GM12872 (cell line): ENCODE data around the gene PRSS12.

ENCODE experiments used
- TF ChIP-seq, protein P1 (sequence below): IDR thresholded peaks from 3 replicates; pipeline ENCODE4 v1.5.1; 2011; ENCODE audit warnings: low read depth, mild to moderate bottlenecking, low read length, moderate library complexity; ENCODE audit not compliant: insufficient read depth

PRSS12 gene

DNA sequence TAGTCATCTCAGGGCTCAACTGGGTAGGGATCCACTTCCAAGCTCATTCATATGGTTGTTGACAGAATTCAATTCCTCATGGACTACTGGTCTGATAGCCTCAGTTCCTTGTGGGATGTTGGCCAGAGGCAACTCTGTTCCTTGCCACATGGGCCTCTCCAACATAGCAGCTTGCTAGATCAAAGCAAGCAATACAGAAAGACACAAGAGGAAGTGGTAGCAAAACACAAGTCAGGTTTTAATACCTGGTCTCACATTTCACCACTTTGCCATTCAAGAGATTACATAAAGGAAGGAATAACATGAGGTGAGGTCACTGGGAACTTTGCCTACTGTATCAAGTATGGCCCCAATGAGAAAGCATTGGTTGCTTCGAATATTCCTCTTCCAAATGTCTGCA lies 79.2 kb downstream of the PRSS12 start:
- TF ChIP-seq, protein P1, sequence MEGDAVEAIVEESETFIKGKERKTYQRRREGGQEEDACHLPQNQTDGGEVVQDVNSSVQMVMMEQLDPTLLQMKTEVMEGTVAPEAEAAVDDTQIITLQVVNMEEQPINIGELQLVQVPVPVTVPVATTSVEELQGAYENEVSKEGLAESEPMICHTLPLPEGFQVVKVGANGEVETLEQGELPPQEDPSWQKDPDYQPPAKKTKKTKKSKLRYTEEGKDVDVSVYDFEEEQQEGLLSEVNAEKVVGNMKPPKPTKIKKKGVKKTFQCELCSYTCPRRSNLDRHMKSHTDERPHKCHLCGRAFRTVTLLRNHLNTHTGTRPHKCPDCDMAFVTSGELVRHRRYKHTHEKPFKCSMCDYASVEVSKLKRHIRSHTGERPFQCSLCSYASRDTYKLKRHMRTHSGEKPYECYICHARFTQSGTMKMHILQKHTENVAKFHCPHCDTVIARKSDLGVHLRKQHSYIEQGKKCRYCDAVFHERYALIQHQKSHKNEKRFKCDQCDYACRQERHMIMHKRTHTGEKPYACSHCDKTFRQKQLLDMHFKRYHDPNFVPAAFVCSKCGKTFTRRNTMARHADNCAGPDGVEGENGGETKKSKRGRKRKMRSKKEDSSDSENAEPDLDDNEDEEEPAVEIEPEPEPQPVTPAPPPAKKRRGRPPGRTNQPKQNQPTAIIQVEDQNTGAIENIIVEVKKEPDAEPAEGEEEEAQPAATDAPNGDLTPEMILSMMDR = no peak

DNA sequence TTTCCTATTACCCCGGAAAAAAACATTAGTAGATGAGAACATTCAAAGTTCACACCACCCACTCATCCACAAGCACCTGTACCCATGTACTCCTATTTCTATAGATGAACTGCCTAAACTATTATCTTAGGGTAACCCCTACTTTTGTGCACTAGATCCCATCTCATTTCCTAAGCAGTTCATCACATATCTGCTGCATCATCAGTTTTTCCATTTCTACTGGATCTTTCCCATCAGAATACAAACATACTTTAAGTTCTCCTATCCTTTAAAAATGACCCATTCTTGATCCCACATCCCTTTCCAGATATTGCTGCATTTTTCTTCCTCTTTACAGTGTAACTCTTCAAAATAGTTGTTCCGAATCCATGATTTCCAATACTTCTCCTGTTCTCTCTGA lies 81.0 kb downstream of the PRSS12 start:
- TF ChIP-seq, protein P1 = no peak

DNA sequence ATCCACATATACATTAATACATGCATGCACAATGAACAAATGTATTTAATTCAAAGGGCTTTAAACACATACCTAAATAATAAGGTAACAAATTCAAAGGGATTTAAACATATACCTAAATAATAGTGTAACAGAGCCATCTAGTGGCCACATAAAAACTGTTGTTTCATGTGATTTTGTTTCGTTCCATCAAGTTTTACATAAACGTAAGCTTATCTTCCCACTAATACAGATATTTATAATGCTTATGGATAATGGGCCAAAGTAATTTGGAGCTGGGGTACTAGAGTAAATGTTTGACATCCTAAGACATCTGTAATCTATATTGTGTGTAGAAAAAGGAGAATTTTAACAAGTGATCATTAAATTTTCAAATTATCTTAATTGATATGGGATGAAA lies 82.3 kb downstream of the PRSS12 start:
- TF ChIP-seq, protein P1 = peak; percentile 35; the same call in 1 of the 3 replicates

DNA sequence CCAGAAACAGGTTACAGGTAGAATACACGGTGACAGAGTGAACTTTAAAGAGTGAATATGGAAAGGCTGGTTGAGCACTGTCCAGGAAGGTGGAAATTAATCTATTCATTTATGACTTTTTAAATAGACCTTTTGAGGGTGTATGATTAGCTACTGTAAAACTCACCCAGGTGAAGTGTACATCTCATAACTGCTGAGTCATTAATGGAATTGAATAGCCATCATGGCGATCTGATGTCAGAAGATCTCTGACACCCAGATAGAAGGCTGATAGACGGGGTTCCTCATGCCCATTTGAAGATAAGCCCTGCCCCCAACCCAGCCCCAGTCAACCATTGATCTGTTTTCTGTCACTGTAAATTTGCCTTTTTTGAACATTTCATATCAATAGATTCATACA lies 84.0 kb downstream of the PRSS12 start:
- TF ChIP-seq, protein P1 = no peak

DNA sequence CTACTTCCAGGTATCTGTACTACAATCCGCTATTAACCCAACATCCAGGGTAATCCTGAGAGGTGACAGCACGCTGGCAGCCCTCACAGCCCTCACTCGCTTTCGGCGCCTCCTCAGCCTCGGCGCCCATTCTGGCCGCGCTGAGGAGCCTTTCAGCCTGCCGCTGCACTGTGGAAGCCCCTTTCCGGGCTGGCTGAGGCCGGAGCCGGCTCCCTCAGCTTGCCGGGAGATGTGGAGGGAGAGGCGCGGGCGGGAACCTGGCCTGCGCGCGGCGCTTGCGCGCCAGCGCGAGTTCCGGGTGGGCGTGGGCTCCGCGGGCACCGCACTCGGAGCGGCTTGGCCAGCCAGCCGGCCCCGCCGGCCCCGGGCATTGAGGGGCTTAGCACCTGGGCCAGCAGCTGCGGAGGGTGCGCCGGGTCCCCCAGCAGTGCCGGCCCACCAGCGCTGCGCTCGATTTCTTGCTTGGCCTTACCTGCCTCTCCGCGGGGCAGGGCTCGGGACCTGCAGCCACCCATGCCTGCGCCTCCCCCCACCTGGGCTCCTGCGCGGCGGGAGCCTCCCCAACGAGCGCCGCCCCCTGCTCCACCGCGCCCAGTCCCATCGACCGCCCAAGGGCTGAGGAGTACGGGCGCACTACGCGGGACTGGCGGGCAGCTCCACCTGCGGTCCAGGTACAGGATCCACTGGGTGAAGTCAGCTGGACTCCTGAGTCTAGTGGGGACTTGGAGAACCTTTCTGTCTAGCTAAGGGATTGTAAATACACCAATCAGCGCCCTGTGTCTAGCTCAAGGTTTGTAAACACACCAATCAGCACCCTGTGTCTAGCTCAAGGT lies 87.3 kb downstream of the PRSS12 start:
- TF ChIP-seq, protein P1 = no peak

DNA sequence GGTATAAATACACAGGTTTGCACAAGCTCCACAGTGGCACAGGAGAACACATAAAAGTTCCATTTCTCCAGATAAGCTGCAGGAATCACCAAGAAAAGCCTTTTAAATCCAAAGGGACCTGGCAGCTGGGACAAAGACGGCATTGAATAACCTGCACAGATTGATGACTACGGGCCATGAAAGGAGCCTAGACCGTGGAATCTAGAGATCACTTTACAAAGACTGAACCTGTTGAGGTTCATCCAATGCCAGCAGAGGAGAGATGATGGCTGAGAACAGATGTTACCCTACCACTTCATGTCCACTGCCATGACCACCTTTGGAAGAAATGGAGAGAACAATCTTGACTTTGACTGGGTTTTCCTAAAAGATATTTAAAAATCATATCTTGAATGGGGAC lies 88.7 kb downstream of the PRSS12 start:
- TF ChIP-seq, protein P1 = no peak

DNA sequence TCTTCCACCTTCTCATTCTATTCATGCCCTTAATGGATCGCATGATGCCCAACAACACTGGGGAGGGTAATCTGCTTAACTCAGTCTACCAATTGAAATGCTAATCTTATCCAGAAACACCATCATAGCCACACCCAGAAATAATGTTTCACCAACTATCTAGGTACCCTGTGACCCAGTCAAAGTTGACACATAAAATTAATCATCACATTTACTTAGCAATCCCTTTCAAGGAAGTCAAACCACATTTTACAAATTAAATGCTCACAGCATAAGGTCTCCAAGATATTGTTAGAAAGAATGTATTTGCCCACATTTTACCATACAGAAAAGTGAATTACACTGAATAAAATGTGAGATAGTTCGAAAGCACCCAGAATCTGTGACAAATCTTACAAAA lies 92.5 kb downstream of the PRSS12 start:
- TF ChIP-seq, protein P1 = no peak

DNA sequence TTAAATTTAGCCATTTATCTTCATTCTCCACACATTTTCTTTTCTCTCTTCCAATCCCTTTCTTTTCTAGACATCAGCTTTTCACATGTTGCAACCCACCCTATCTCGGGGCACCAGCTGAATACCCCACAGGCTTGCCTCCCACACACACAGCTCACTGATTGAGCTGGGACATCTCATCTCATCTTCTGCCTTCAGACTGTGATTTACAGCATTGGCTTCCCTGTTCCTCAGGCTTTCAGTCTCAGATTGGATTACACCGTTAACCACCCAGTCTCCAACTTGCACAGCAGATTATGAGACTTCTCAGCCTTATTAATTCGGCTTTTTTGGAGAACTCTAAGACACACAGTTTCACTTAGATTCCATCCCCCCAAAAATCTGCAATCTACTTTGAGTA lies 93.7 kb downstream of the PRSS12 start:
- TF ChIP-seq, protein P1 = no peak
